Measurements from ENCODE around the gene IL1R2. TPM values are rescaled to one million over a fixed set of nuclear protein-coding genes. Genes with fewer than 3 reads are reported as not detected.
"Not testable (repeated sequence)": the region's sequence is repeated elsewhere in the genome, so short reads cannot be mapped to it uniquely, and the experiment has no call there.

IL1R2 gene
- total RNA-seq, 1 experiment from 2014 or later = not detected

- DNase-seq (ENCODE audit: low read depth) = no peak
Observed at GRCh38 chr2:101998896-101999789, 7.4 kb downstream of the IL1R2 start.

GRCh38 chr2:102000012-102000411, 8.3 kb downstream of the IL1R2 start:
- DNase-seq (ENCODE audit: low read depth) = no peak

- DNase-seq (ENCODE audit: low read depth) = no peak
Observed at GRCh38 chr2:102000813-102001766, 9.3 kb downstream of the IL1R2 start.

GRCh38 chr2:102001767-102002142, 10.0 kb downstream of the IL1R2 start:
- no peak for DNase-seq (ENCODE audit: low read depth)

- no peak for DNase-seq (ENCODE audit: low read depth)
Observed at GRCh38 chr2:102002228-102002627, 10.5 kb downstream of the IL1R2 start.

GRCh38 chr2:102002909-102003308, 11.1 kb downstream of the IL1R2 start:
- DNase-seq (ENCODE audit: low read depth) = not testable (repeated sequence)

- no peak for DNase-seq (ENCODE audit: low read depth)
Observed at GRCh38 chr2:102003696-102004095, 11.9 kb downstream of the IL1R2 start.

- no peak for DNase-seq (ENCODE audit: low read depth)
Observed at GRCh38 chr2:102004581-102004980, 12.8 kb downstream of the IL1R2 start.

- no peak for DNase-seq (ENCODE audit: low read depth)
Observed at GRCh38 chr2:102005449-102005848, 13.7 kb downstream of the IL1R2 start.

- DNase-seq (ENCODE audit: low read depth) = peak; percentile 61
Observed at GRCh38 chr2:102005989-102006885, 14.5 kb downstream of the IL1R2 start.

- DNase-seq (ENCODE audit: low read depth) = no peak
Observed at GRCh38 chr2:102006886-102007278, 15.1 kb downstream of the IL1R2 start.

GRCh38 chr2:102008490-102008889, 16.7 kb downstream of the IL1R2 start:
- no peak for DNase-seq (ENCODE audit: low read depth)

- DNase-seq (ENCODE audit: low read depth) = no peak
Observed at GRCh38 chr2:102009557-102009956, 17.8 kb downstream of the IL1R2 start.

- no peak for DNase-seq (ENCODE audit: low read depth)
Observed at GRCh38 chr2:102010902-102011301, 19.1 kb downstream of the IL1R2 start.

- DNase-seq (ENCODE audit: low read depth) = no peak
Observed at GRCh38 chr2:102012061-102012614, 20.4 kb downstream of the IL1R2 start.

GRCh38 chr2:102013206-102014040, 21.7 kb downstream of the IL1R2 start:
- peak; percentile 20 for DNase-seq (ENCODE audit: low read depth)

- no peak for DNase-seq (ENCODE audit: low read depth)
Observed at GRCh38 chr2:102014041-102014345, 22.2 kb downstream of the IL1R2 start.

GRCh38 chr2:102015399-102015798, 23.6 kb downstream of the IL1R2 start:
- DNase-seq (ENCODE audit: low read depth) = no peak

- DNase-seq (ENCODE audit: low read depth) = no peak
Observed at GRCh38 chr2:102016399-102016955, 24.7 kb downstream of the IL1R2 start.
